ENCODE measurements around the gene GRIA2.

Gene GRIA2

DNA sequence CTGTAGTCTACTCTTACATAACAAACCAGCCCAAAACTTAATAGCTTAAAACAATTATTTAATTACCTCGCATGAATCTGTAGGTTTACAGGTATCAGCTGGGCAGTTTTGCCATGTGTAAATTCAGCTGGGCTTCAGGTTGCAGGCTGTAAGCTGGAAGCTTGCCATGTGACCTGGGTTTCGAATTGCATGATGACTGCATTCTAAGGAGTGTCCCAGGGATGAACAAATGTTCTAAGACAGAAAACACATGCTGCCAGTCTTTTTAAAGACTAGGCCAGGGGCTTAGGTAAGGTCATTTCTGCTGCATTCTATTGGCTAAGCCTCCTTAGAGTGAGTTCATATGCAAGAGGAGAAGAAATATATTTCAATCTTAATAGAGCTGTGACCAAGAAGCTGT, 44.8 kb downstream of the GRIA2 start:
- DNase-seq, result peak; percentile 82

DNA sequence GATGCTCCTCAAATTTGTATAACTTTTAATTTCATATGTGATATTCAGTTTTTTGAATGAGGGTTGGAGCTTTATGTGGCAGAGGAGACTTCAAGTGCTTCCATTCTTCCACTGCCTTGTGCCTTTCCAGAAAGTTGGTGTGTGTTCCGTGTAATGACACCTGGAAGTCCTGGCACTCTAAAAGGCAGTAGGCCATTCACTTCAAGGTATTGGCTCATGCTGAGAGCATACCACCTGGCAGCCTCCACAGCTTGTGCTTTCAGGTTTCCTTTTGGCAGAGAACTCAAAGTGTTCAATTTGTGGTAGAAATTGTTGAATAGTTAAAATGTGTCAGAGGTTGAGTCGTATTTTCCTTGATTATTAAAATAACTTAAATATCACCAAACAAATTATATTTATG, 49.6 kb downstream of the GRIA2 start:
- DNase-seq, result peak; percentile 21

DNA sequence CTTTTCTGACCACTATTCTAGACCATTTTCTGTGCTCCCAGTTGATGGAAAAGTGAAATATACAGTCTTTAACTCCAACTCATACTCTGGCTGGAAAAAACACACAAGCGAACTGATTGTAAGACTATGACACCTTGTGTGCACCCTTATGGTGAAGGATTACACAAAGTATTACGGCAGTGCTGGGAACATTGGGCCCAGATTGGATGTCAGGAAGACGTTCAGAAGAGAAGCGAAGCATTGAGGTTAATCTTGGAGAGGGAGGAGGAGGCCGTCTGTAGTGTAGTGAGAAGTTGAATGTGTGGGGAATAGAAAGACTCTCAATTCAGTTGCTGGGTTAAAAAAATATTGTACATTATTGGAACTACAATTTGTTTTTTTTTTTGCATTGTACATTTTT, 50.0 kb downstream of the GRIA2 start:
- no peak for DNase-seq

GRCh38 chr4:157271166-157271869, 50.8 kb downstream of the GRIA2 start:
- DNase-seq, result no peak

DNA sequence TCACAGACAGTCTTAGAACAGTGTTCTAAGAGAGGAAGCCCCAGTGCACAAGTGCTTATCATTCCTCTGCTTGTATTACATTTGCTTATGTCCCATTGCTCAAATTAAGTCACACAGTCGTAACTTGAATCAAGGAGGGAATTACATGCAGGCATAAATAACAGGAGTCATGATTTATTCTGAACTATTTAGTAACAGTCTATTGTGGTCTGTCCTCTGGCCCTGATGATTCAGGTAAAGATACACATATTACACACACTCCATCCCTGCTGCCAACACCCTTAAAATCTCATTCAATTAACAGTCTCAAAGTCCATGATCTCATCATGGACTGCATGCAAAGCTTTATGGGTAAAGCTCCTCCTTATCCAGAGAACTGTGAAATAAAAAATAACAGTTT, 60.1 kb downstream of the GRIA2 start:
- DNase-seq, result no peak

GRCh38 chr4:157282019-157282418, 61.5 kb downstream of the GRIA2 start:
- no peak for DNase-seq

DNA sequence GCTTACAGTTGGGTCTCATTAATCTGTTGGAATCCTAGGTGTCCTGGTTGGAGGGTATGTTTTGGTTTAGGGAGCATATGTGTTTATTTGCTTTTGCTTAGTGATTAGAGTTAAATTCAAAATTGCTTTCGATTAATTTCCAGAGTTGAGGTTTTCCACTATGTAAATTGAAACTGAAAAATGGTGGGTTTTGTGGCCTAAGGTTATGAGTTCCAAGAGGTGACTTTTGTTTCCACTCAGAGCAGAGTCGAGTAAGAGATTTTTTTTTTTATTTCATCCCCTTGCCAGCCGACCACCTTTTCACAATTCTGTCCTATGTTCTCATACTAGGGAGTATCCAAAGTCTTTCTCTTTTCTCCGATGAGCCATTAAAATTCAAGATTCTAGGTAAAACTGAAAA, 66.9 kb downstream of the GRIA2 start:
- DNase-seq, result no peak

- no peak for DNase-seq
These were observed 70.1 kb downstream of the GRIA2 start for GRCh38 chr4:157290622-157291021.

GRCh38 chr4:157291071-157291470, 70.5 kb downstream of the GRIA2 start:
- DNase-seq, result no peak

- DNase-seq, result no peak
These were observed 73.1 kb downstream of the GRIA2 start for GRCh38 chr4:157293673-157294072.

DNA sequence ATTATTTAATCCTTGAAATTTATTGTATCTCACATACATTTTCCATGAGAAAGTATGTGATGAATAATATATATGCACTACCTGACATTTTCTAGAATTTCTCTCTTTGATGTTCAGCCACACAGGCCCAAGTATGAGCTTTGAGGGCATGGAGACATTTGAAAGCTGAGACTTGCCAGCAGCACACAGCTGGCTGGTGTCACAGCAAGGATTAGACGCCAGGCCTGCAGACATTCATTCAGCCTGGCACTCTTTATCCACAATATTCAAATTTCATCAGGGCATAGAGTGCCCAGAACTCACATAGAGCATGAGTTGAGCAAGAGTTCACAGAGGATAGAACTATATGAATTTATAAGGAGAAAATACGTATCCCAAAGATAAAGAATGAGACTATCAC, 74.0 kb downstream of the GRIA2 start:
- DNase-seq, result no peak

GRCh38 chr4:157300701-157301100, 80.2 kb downstream of the GRIA2 start:
- DNase-seq, result peak; percentile 15

DNA sequence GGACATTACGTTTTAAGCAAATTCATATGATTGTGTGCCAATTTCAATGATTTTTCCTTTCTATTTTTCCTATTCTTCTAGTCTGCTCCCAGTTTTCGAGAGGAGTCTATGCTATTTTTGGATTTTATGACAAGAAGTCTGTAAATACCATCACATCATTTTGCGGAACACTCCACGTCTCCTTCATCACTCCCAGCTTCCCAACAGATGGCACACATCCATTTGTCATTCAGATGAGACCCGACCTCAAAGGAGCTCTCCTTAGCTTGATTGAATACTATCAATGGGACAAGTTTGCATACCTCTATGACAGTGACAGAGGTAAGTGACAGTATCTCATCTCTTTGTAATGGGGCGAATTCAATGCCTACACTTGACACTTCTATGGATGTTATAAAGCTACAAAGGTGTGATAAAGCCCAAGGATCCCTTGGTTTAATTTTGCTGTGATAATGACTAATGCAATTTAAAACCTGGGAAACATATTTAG, 83.0 kb downstream of the GRIA2 start:
- DNase-seq, result no peak

GRCh38 chr4:157304769-157305168, 84.2 kb downstream of the GRIA2 start:
- DNase-seq, result no peak

DNA sequence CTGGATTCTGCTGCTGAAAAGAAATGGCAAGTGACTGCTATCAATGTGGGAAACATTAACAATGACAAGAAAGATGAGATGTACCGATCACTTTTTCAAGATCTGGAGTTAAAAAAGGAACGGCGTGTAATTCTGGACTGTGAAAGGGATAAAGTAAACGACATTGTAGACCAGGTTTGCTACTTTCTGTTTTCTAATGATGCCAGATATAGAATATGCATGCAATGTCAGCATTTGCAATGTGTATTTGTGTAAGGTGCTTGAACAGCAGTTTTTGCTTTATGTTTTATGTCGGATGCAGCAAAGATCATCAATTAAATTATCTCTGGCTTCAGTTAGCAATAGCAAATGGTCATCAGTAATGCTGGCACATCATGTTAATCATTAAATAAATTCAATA, 92.2 kb downstream of the GRIA2 start:
- no peak for DNase-seq

- peak; percentile 49 for DNase-seq
These were observed 94.4 kb downstream of the GRIA2 start for GRCh38 chr4:157314906-157315305.

GRCh38 chr4:157315968-157316367, 95.4 kb downstream of the GRIA2 start:
- DNase-seq, result no peak

DNA sequence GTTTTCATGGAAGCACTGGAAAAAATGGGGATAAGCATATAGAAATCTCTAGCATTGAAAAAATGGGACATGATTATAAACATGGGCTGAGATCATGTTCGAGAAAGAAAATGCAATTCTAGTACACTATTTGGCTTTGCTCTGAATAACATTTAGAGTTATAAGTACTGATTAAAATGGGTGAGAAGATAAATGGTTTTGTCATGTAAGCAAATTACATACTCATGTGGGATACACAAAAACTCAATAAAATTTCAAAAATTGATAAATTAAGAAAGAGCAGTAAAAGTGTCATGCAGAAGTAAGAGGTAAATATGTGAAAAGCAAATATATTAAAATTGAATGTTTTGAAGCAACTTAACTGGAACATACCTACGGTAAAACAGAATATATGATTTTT, 99.6 kb downstream of the GRIA2 start:
- no peak for DNase-seq

GRCh38 chr4:157327666-157328065, 107.1 kb downstream of the GRIA2 start:
- no peak for DNase-seq

DNA sequence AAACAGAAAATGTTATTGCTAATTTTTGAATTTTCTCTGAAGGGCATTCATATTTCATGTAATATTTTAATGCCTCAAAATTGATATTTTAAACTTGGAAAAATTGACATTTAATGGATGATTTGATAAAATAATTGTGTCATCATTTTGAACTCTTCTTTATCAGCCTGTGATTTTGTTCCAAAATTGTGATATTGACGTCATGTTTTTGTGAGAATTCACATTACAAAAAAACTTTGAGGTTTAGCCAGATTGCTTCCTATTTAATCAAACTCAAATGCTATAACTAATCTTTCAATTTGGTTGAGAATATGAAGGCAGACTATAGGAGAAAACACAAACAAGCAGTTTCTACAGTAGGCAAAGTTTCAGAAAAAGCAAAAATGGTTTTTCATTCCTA, 137.4 kb downstream of the GRIA2 start:
- DNase-seq, result no peak

- no peak for DNase-seq
These were observed 137.9 kb downstream of the GRIA2 start for GRCh38 chr4:157358439-157358838.

DNA sequence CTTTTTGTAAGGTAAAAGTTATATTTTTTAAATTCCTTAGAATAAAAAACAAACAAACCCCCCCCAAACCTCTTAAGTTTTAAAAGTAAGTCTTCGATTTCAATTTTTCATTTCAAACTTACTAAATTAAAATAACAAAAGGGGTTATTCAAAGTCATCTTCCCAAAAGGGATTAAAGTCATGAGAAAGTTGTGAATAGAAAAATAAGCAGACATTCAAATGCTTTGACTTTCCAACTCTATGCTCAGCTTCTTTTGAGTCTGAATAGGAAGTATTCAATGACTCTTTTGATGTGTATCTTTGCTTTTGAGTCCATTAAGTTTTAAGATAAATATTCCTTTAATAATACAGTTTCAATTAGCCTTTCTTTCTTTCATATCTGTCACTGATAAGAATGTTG, 138.3 kb downstream of the GRIA2 start:
- DNase-seq, result no peak

GRCh38 chr4:157363360-157363759, 142.8 kb downstream of the GRIA2 start:
- no peak for DNase-seq

GRCh38 chr4:157372154-157372553, 151.6 kb downstream of the GRIA2 start:
- no peak for DNase-seq

DNA sequence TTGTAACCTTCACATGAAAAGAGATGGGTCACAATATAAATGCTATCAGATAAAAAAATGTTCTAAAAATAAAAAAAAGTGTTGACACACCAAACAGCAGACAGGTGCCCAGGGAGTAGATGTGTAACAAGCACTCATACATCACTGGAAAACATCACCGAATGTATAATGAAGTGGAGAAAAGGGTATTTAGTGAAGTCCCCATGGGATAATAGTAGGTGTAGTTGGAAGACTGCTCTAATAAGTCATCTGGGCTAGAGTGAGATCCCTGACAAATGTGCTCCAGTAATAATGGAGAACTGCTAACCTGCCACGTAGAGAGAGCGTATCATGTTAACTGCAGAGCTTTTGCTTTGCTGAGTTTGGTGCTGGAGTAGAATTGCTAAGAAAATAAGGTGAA, 152.0 kb downstream of the GRIA2 start:
- peak; percentile 48 for DNase-seq
